ENCODE data around the gene SLC35B1. TPM values are rescaled to one million over a fixed set of nuclear protein-coding genes. Genes with fewer than 3 reads are reported as not detected.

SLC35B1 gene
- polyA plus RNA-seq, 1 donor (not counting 4 experiments of a cell fraction or from before 2014, with no cell fraction given), result 71.6 TPM

DNA sequence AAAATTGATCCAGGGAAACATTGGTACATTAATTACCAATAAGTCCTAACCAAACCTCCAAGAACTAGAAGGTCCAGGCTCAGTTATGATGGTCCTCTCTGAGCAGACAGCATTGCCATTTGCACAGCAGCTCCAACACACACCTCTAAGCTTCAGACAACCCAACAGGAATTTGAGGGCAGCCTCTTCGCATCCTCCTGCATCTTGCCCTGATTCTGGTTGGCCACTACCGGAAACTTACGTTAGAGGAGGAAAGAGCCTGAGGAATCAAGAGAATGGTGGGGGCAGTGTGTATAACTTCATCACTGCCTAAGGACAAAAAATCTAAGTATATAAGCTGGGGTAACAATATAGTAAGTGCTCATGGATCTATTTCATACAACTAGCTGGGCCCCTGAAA is 40.5 kb upstream of the SLC35B1 start:
- no peaks in the 10 kb centered on the region for H3K79me2 ChIP-seq (ENCODE audit: control insufficient read depth, insufficient read depth, low read length)
- no peaks in the 10 kb centered on the region for H3K9me3 ChIP-seq (ENCODE audit: control insufficient read depth, low read depth, low read length)
- FAIRE-seq (no peak), DNase-seq (ENCODE audit: low read depth, low spot score) (no peak)
- no peaks in the 10 kb centered on the region for H3K9me1 ChIP-seq (ENCODE audit: control insufficient read depth, extremely low read depth, insufficient read depth, low read length)
- H3K27ac ChIP-seq (ENCODE audit: control insufficient read depth, insufficient read depth, low read length), result no peak overlapping the region
- H3K4me2 ChIP-seq (ENCODE audit: control insufficient read depth, extremely low read depth, insufficient read depth, low read depth, low read length), result no peak overlapping the region
- H3K36me3 ChIP-seq (ENCODE audit: control insufficient read depth in 2 of 2, extremely low read depth in 1 of 2, insufficient read depth in 2 of 2, low read length in 2 of 2), result no peaks in the 10 kb centered on the region
- dilution Hi-C loops (cut with MboI; ENCODE audit: extremely low pct_ligation_motif_present, low sequenced_read_pairs), result no loop called here
- H2AFZ ChIP-seq (ENCODE audit: control insufficient read depth, low read length), result no peak overlapping the region
- no peaks in the 10 kb centered on the region for H4K20me1 ChIP-seq (ENCODE audit: control insufficient read depth, extremely low read depth, insufficient read depth, low read length)
- no peak for TF ChIP-seq EZH2 (IDR thresholded peaks at IDR 0.05; ENCODE audit: low read length)
- TF ChIP-seq, protein P1, sequence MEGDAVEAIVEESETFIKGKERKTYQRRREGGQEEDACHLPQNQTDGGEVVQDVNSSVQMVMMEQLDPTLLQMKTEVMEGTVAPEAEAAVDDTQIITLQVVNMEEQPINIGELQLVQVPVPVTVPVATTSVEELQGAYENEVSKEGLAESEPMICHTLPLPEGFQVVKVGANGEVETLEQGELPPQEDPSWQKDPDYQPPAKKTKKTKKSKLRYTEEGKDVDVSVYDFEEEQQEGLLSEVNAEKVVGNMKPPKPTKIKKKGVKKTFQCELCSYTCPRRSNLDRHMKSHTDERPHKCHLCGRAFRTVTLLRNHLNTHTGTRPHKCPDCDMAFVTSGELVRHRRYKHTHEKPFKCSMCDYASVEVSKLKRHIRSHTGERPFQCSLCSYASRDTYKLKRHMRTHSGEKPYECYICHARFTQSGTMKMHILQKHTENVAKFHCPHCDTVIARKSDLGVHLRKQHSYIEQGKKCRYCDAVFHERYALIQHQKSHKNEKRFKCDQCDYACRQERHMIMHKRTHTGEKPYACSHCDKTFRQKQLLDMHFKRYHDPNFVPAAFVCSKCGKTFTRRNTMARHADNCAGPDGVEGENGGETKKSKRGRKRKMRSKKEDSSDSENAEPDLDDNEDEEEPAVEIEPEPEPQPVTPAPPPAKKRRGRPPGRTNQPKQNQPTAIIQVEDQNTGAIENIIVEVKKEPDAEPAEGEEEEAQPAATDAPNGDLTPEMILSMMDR (optimal IDR thresholded peaks at IDR 0.05 in 1 of 3, IDR thresholded peaks at IDR 0.05 in 1 of 3, conservative IDR thresholded peaks at IDR 0.05 in 1 of 3; ENCODE audit: extremely low read depth in 1 of 3, insufficient read depth in 2 of 3, low read length in 3 of 3), result no peak
- no peak overlapping the region for H3K9ac ChIP-seq (ENCODE audit: control insufficient read depth, extremely low read depth, insufficient read depth, low read length)
- H3K27me3 ChIP-seq (ENCODE audit: control insufficient read depth, extremely low read depth, insufficient read depth, low read length), result no peaks in the 10 kb centered on the region
- no peaks in the 10 kb centered on the region for H3K4me1 ChIP-seq (ENCODE audit: control insufficient read depth, extremely low read depth, insufficient read depth, low read length)
- H3K4me3 ChIP-seq (ENCODE audit: control insufficient read depth in 2 of 3, extremely low read depth in 1 of 3, insufficient read depth in 2 of 3, low read depth in 1 of 3, low read length in 3 of 3), result no peak overlapping the region

DNA sequence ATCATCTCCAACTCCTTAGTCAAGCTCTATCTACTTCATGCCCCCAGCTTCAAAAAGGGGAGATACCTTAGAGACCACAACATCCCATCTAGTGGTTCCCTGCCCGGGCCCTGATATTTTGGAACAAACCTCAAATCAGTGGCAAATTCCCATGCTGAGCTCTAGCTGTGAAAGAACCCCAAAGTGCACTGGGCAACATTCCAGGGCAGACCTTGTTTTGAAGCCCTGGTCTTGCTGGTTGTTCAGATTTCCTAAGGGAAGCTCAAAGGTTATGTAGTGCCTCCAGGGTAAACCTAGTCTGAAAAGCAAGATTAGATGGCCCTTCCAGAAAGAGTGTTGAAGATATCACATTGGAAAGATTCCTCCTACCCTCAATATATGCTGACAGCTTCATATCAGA is 39.9 kb upstream of the SLC35B1 start:
- H2AFZ ChIP-seq (ENCODE audit: control insufficient read depth, low read length), result no peak overlapping the region
- dilution Hi-C loops (cut with MboI; ENCODE audit: extremely low pct_ligation_motif_present, low sequenced_read_pairs), result no loop called here
- no peak overlapping the region for H3K9ac ChIP-seq (ENCODE audit: control insufficient read depth, extremely low read depth, insufficient read depth, low read length)
- FAIRE-seq, result no peak
- DNase-seq (ENCODE audit: low read depth, low spot score), result no peak
- H3K27me3 ChIP-seq (ENCODE audit: control insufficient read depth, extremely low read depth, insufficient read depth, low read length), result no peaks in the 10 kb centered on the region
- no peak overlapping the region for H3K4me2 ChIP-seq (ENCODE audit: control insufficient read depth, extremely low read depth, insufficient read depth, low read depth, low read length)
- TF ChIP-seq EZH2 (IDR thresholded peaks at IDR 0.05; ENCODE audit: low read length), result no peak
- TF ChIP-seq, protein P1 (optimal IDR thresholded peaks at IDR 0.05 in 1 of 3, IDR thresholded peaks at IDR 0.05 in 1 of 3, conservative IDR thresholded peaks at IDR 0.05 in 1 of 3; ENCODE audit: extremely low read depth in 1 of 3, insufficient read depth in 2 of 3, low read length in 3 of 3), result no peak
- H3K9me1 ChIP-seq (ENCODE audit: control insufficient read depth, extremely low read depth, insufficient read depth, low read length), result no peaks in the 10 kb centered on the region
- H3K27ac ChIP-seq (ENCODE audit: control insufficient read depth, insufficient read depth, low read length), result no peak overlapping the region
- no peaks in the 10 kb centered on the region for H3K36me3 ChIP-seq (ENCODE audit: control insufficient read depth in 2 of 2, extremely low read depth in 1 of 2, insufficient read depth in 2 of 2, low read length in 2 of 2)
- no peaks in the 10 kb centered on the region for H3K9me3 ChIP-seq (ENCODE audit: control insufficient read depth, low read depth, low read length)
- H3K4me1 ChIP-seq (ENCODE audit: control insufficient read depth, extremely low read depth, insufficient read depth, low read length), result peaks cover 2% of the 10 kb centered on the region
- no peaks in the 10 kb centered on the region for H3K79me2 ChIP-seq (ENCODE audit: control insufficient read depth, insufficient read depth, low read length)
- no peak overlapping the region for H3K4me3 ChIP-seq (ENCODE audit: control insufficient read depth in 2 of 3, extremely low read depth in 1 of 3, insufficient read depth in 2 of 3, low read depth in 1 of 3, low read length in 3 of 3)
- H4K20me1 ChIP-seq (ENCODE audit: control insufficient read depth, extremely low read depth, insufficient read depth, low read length), result no peaks in the 10 kb centered on the region

Data from keratinocyte (primary cell).